Mucosa of descending colon (tissue), 3 donors: ENCODE data around the gene TULP4. TPM values are rescaled to one million over a fixed set of nuclear protein-coding genes. Genes with fewer than 3 reads are reported as not detected.
"Not testable (repeated sequence)": the region's sequence is repeated elsewhere in the genome, so short reads cannot be mapped to it uniquely, and the experiment has no call there.

Experiments
- ATAC-seq: fragments of 200-7000 bp; cut with Tn5 transposase; one replicate; pipeline ENCODE4 v1.9.1; 2020; ENCODE audit warnings: mild to moderate bottlenecking, moderate library complexity
- DNase-seq, 3 donors: peaks; one replicate each; pipeline ENCODE4 v3.0.0-alpha.2; 2020
- H3K36me3 ChIP-seq: fragments of 200-600 bp; one replicate; pipeline ENCODE4 v1.8.0; 2021; ENCODE audit warnings: low read depth, mild to moderate bottlenecking
- H3K4me1 ChIP-seq: fragments of 200-600 bp; one replicate; pipeline ENCODE4 v1.8.0; 2021; ENCODE audit warnings: low read depth, mild to moderate bottlenecking
- H3K4me3 ChIP-seq: fragments of 200-600 bp; one replicate; pipeline ENCODE4 v1.8.0; 2021; ENCODE audit warnings: mild to moderate bottlenecking
- H3K9me3 ChIP-seq: fragments of 200-600 bp; one replicate; pipeline ENCODE4 v1.8.0; 2021; ENCODE audit warnings: mild to moderate bottlenecking
- intact Hi-C, 2 donors: fragments of 100-400 bp; cut with DNase I in 1 of 2; cut with micrococcal nuclease in 1 of 2; formaldehyde crosslinking; loops; one replicate each; pipeline versions ENCODE4 v1.11.0 to v1.11.1; 2022; cut with DNase I, micrococcal nuclease
- total RNA-seq, 3 donors: library from RNA; stranded (reverse); fragmentation: NEBNext Ultra II Directional in 2 of 3; extraction: Animal tissue kit (Norgen Biotek cat#: 25700) in 2 of 3; gene quantifications; one replicate each; pipeline versions ENCODE4 v1.2.1 to v1.2.4, GENCODE V29; 2021 to 2023
- TF ChIP-seq, protein P1 (sequence below): fragments of 200-600 bp; IDR thresholded peaks from one replicate; pipeline ENCODE4 v1.8.0; 2022; ENCODE audit warnings: antibody characterized with exemption, mild to moderate bottlenecking
- donor health status: DM: no; HTN: no; CAD: no; lungs with moderate emphysema.
- donor health status: DM: no; HTN: no; CAD: no.
- donor health status: DM: no; HTN: yes; CAD: no.

Gene TULP4
- total RNA-seq, 3 donors from 2014 or later: 70.4 to 122 (median 83.6) TPM

DNA sequence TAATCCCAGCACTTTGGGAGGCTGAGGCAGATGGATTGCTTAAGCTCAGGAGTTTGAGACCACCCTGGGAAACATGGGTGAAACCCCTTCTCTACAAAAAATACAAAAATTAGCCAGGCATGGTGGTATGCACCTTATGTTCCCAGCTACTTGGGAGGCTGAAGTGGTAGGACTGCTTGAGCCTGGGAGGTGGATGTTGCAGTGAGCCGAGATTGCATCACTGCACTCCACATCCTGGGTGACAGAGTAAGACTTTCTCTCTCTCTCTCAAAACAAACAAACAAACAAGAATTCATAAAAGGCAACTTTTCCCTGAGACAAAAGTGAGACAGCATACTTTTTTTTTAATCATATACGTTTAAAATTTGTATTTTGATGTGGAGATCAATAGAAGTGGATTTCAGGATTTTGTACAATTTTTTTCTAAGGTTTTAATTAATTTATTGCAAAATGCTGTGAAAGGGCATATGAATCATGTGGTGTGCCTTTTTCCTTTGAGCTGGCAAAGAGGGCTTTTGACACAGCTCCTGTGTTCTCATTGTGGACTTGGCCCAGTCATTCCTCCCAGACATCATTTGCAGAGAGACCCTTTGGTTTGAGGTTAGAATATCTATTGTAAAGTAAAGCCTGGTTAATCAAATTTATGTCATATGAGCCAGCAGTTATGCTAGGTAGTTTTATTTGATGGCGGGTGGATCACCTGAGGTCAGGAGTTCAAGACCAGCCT is 77.1 kb downstream of the TULP4 start:
- ATAC-seq (no peak), DNase-seq (no peak)
- Histone ChIP-seq H3K4me3 (no peak overlapping the region), H3K9me3 (peaks cover 7% of the 10 kb centered on the region), H3K4me1 (no peaks in the 10 kb centered on the region), H3K36me3 (no peaks in the 10 kb centered on the region)
- TF ChIP-seq, protein P1, sequence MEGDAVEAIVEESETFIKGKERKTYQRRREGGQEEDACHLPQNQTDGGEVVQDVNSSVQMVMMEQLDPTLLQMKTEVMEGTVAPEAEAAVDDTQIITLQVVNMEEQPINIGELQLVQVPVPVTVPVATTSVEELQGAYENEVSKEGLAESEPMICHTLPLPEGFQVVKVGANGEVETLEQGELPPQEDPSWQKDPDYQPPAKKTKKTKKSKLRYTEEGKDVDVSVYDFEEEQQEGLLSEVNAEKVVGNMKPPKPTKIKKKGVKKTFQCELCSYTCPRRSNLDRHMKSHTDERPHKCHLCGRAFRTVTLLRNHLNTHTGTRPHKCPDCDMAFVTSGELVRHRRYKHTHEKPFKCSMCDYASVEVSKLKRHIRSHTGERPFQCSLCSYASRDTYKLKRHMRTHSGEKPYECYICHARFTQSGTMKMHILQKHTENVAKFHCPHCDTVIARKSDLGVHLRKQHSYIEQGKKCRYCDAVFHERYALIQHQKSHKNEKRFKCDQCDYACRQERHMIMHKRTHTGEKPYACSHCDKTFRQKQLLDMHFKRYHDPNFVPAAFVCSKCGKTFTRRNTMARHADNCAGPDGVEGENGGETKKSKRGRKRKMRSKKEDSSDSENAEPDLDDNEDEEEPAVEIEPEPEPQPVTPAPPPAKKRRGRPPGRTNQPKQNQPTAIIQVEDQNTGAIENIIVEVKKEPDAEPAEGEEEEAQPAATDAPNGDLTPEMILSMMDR: no peak
- intact Hi-C loops: no loop called here

DNA sequence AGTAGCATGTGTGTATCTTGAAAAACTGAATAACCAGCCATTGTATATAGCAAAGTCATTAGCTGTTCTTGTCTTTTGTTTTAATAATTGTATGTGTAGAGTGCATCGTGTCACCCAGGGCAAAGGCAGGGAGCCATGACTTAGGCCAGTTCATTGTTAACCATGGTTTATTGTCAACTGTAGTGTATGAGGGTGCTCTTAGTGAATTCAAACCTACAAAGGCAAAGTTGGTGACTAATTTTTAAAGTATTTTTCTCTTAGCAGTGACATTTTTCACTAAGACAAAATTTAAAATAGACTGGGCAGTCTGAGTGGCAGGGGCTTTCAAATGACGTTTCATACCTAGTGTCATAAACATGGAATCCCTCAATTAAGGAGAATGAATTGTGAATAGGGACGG is 79.0 kb downstream of the TULP4 start:
- intact Hi-C loops: no loop called here
- no peaks in the 10 kb centered on the region for H3K4me1 ChIP-seq
- H3K9me3 ChIP-seq: peaks cover 7% of the 10 kb centered on the region
- ATAC-seq (no peak), DNase-seq (no peak)
- no peaks in the 10 kb centered on the region for H3K36me3 ChIP-seq
- TF ChIP-seq, protein P1: no peak
- no peak overlapping the region for H3K4me3 ChIP-seq

DNA sequence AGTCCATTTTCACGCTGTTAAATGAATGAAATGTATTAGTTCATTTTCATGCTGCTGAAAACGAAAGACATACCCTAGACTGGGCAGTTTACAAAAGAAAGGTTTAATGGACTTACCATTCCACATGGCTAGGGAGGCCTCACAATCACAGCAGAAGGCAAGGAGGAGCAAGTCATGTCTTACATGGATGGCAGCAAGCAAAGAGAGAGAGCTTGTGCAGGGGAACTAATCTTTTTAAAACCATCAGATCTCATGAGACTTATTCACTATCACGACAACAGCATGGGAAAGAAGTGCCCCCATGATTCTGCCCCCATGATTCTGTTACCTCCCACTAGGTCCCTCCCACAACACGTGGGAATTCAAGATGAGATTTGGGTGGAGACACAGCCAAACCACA is 79.7 kb downstream of the TULP4 start:
- DNase-seq, intact Hi-C loops: not testable (repeated sequence)

DNA sequence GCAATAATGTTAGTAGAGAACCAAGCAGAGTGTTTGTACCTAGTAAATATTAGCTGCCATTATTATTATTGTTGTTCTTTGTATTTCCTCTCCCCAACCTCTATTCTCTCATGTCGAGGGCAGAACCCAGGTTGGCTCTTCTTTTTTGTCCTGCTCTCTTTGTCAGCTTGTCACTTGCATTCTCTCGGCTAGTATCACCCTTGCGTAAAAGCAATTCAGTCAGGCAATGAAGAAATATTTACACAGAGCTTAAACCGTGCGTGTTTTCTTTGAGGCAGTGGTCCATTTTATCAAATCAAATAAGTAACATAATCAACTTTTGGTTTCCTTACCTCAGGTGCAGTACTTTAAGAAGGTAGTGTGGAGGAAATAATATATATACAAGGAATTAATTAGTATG is 83.9 kb downstream of the TULP4 start:
- H3K9me3 ChIP-seq: peaks cover 7% of the 10 kb centered on the region
- H3K36me3 ChIP-seq: no peaks in the 10 kb centered on the region
- no peaks in the 10 kb centered on the region for H3K4me1 ChIP-seq
- no peak for DNase-seq
- intact Hi-C loops: no loop called here
- ATAC-seq: no peak
- H3K4me3 ChIP-seq: no peak overlapping the region
- TF ChIP-seq, protein P1: no peak

More for the DNA sequence above, 79.7 kb downstream of the TULP4 start:
- H3K4me1 ChIP-seq, H3K9me3 ChIP-seq, ATAC-seq, H3K36me3 ChIP-seq, H3K4me3 ChIP-seq: not testable (repeated sequence)

DNA sequence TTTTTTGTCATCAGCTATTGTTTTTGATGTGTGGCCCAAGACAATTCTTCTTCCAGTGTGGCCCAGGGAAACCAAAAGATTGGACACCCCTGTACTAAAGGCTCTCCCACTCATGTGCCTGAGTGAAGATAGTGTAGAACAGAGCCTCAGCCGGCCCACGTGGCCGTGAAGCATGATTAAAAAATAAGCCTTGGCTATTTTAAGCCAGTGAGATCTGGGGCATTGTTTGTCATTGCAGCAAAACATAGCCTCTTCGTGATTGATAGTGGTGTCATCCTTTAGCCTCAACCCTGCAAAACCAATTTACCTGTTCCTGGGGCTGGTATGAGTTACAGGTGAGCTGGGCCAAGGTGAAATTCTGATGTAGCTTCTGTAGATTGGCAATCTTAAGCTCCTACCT is 85.3 kb downstream of the TULP4 start:
- Histone ChIP-seq H3K4me1 (no peaks in the 10 kb centered on the region), H3K4me3 (no peak overlapping the region), H3K36me3 (no peaks in the 10 kb centered on the region), H3K9me3 (no peaks in the 10 kb centered on the region)
- ATAC-seq (no peak), DNase-seq (no peak)
- intact Hi-C loops: no loop called here
- TF ChIP-seq, protein P1: no peak

DNA sequence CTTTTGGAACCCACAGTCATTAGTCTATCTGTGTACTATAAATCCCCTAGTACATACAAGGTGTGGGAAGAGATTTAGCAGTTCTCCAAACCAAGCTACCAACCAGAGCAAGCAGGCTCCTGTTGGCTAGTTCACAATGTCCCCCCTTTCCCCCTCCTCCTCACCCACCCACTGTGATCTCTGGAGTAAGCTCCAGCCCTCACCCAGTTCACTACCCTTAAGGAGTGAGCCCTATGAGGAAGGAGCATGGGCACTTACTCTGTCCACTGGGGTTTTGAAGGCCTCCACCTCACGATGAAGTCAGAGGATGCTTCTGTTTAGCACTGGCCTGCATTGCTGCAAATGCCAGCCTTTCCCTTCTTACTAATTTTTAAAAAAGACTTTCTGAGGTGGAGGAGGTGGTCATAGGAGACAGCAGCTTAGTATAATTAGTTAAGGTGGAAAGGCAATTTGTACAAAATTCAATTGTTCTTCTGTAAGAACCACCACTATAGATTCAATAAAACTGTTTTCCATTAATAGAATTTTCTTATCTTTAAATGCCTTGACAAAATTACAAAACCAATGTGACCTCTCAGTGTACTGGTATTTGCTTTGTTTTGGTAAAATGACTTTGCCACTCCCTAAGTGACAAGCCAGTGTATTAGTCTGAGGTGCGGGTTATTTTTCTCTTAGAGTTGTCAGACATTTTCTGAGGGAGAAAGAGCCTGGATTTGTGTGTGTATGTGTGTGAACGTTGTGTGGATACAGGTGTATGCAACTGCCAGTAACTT is 86.2 kb downstream of the TULP4 start:
- TF ChIP-seq, protein P1: no peak

More for the DNA sequence above, 86.2 kb downstream of the TULP4 start:
- intact Hi-C loops: no loop called here
- no peak for ATAC-seq
- no peak for DNase-seq
- Histone ChIP-seq H3K9me3 (no peaks in the 10 kb centered on the region), H3K4me3 (no peak overlapping the region), H3K36me3 (no peaks in the 10 kb centered on the region), H3K4me1 (no peaks in the 10 kb centered on the region)
